Left ventricle myocardium inferior (tissue), 1 donor: ENCODE measurements around the gene FAM107B. TPM values are rescaled to one million over a fixed set of nuclear protein-coding genes. Genes with fewer than 3 reads are reported as not detected.
"Not testable (repeated sequence)": the region's sequence is repeated elsewhere in the genome, so short reads cannot be mapped to it uniquely, and the experiment has no call there.

Experiments used
- DNase-seq: peaks from one replicate; pipeline ENCODE4 v3.0.0-alpha.2; 2020
- H3K27ac ChIP-seq: fragments of 200-600 bp; replicated peaks from 2 replicates; pipeline ENCODE4 v1.8.0; 2021
- H3K27me3 ChIP-seq: fragments of 200-600 bp; 2 replicates; pipeline ENCODE4 v1.8.0; 2021; ENCODE audit warnings: low read depth
- H3K36me3 ChIP-seq: fragments of 200-600 bp; 2 replicates; pipeline ENCODE4 v1.8.0; 2021
- H3K4me1 ChIP-seq: fragments of 200-600 bp; 2 replicates; pipeline ENCODE4 v1.8.0; 2021
- H3K4me3 ChIP-seq: fragments of 200-600 bp; 2 replicates; pipeline ENCODE4 v1.8.0; 2021; ENCODE audit warnings: mild to moderate bottlenecking, moderate library complexity
- H3K9me3 ChIP-seq: fragments of 200-600 bp; replicated peaks from 2 replicates; pipeline ENCODE4 v1.8.0; 2021
- CTCF ChIP-seq: fragments of 200-600 bp; IDR thresholded peaks from 2 replicates; pipeline ENCODE4 v1.8.0; 2021; ENCODE audit warnings: antibody characterized with exemption, mild to moderate bottlenecking, borderline replicate concordance
- intact Hi-C: fragments of 100-400 bp; cut with micrococcal nuclease; formaldehyde crosslinking; loops from one replicate; pipeline ENCODE4 v1.11.0; 2022
- total RNA-seq: library from RNA; stranded (reverse); fragmentation: NEBNext Ultra II Directional; extraction: Animal tissue kit (Norgen Biotek cat#: 25700); gene quantifications from one replicate; pipeline ENCODE4 v1.2.1, GENCODE V29; 2021
- donor health status: DM: no; HTN: yes; CAD: no; lungs with severe emphysema.

The FAM107B gene
- total RNA-seq, 1 donor from 2014 or later: 4.7 TPM

- no peak for TF ChIP-seq CTCF
- no peaks in the 10 kb centered on the region for H3K9me3 ChIP-seq
- no peak overlapping the region for H3K4me3 ChIP-seq
- intact Hi-C loops: no loop called here
- H3K36me3 ChIP-seq: no peaks in the 10 kb centered on the region
- no peaks in the 10 kb centered on the region for H3K4me1 ChIP-seq
- no peaks in the 10 kb centered on the region for H3K27me3 ChIP-seq
- no peak overlapping the region for H3K27ac ChIP-seq
- no peak for DNase-seq
These were observed 80.8 kb downstream of the FAM107B start for GRCh38 chr10:14693891-14694290.

- intact Hi-C loops: no loop called here
- no peaks in the 10 kb centered on the region for H3K27me3 ChIP-seq
- no peak for DNase-seq
- no peaks in the 10 kb centered on the region for H3K36me3 ChIP-seq
- H3K9me3 ChIP-seq: no peaks in the 10 kb centered on the region
- no peak overlapping the region for H3K27ac ChIP-seq
- no peak overlapping the region for H3K4me3 ChIP-seq
- no peak for TF ChIP-seq CTCF
- no peaks in the 10 kb centered on the region for H3K4me1 ChIP-seq
These were observed 82.2 kb downstream of the FAM107B start for GRCh38 chr10:14692344-14693076.

GRCh38 chr10:14691359-14691758 lies 83.3 kb downstream of the FAM107B start:
- no peak for TF ChIP-seq CTCF
- Histone ChIP-seq H3K27me3 (no peaks in the 10 kb centered on the region), H3K4me3 (no peak overlapping the region), H3K27ac (no peak overlapping the region), H3K9me3 (no peaks in the 10 kb centered on the region), H3K36me3 (no peaks in the 10 kb centered on the region), H3K4me1 (no peaks in the 10 kb centered on the region)
- no peak for DNase-seq
- intact Hi-C loops: no loop called here

GRCh38 chr10:14688606-14689005 lies 86.1 kb downstream of the FAM107B start:
- H3K36me3 ChIP-seq: no peaks in the 10 kb centered on the region
- H3K27ac ChIP-seq: no peak overlapping the region
- no peaks in the 10 kb centered on the region for H3K27me3 ChIP-seq
- H3K4me3 ChIP-seq: no peak overlapping the region
- peaks cover 4% of the 10 kb centered on the region for H3K9me3 ChIP-seq
- intact Hi-C loops: no loop called here
- TF ChIP-seq CTCF: no peak
- H3K4me1 ChIP-seq: no peaks in the 10 kb centered on the region
- no peak for DNase-seq

- H3K9me3 ChIP-seq, H3K36me3 ChIP-seq, H3K27ac ChIP-seq, H3K4me1 ChIP-seq, H3K27me3 ChIP-seq, DNase-seq, intact Hi-C loops, H3K4me3 ChIP-seq: not testable (repeated sequence)
These were observed 86.5 kb downstream of the FAM107B start for GRCh38 chr10:14688189-14688588.

- no peak for TF ChIP-seq CTCF
- Histone ChIP-seq H3K4me3 (no peak overlapping the region), H3K36me3 (no peaks in the 10 kb centered on the region)
These were observed 87.4 kb downstream of the FAM107B start for GRCh38 chr10:14687340-14687739.

More at GRCh38 chr10:14687340-14687739, 87.4 kb downstream of the FAM107B start:
- intact Hi-C loops: no loop called here
- no peak for DNase-seq
- Histone ChIP-seq H3K4me1 (no peaks in the 10 kb centered on the region), H3K9me3 (peaks cover 4% of the 10 kb centered on the region), H3K27ac (no peak overlapping the region), H3K27me3 (no peaks in the 10 kb centered on the region)
